Smooth muscle cell (in vitro differentiated cells): ENCODE results near the gene VMO1. TPM values are rescaled to one million over a fixed set of nuclear protein-coding genes. Genes with fewer than 3 reads are reported as not detected.

ENCODE experiments used
- DNase-seq: peaks from one replicate; lab custom pipeline; 2025; ENCODE audit not compliant: unreplicated experiment; lab: John Stamatoyannopoulos, UW
- H2AFZ ChIP-seq: fragments of 200-600 bp; sonication (generic); 2 replicates; pipeline ENCODE4 v1.6.0; 2016; ENCODE audit warnings: antibody characterized with exemption, low read depth, mild to moderate bottlenecking
- H3F3A ChIP-seq: fragments of 200-600 bp; sonication (generic); 2 replicates; pipeline ENCODE4 v1.6.0; 2017; ENCODE audit warnings: antibody characterized with exemption, low read depth
- H3K27ac ChIP-seq: fragments of 200-600 bp; sonication (generic); 2 replicates; pipeline ENCODE4 v1.5.1; 2016; ENCODE audit warnings: low read depth, mild to moderate bottlenecking
- H3K27me3 ChIP-seq: fragments of 200-600 bp; sonication (generic); 2 replicates; pipeline ENCODE4 v1.6.1; 2016; ENCODE audit warnings: low read depth, mild to moderate bottlenecking
- H3K36me3 ChIP-seq: fragments of 200-600 bp; sonication (generic); 2 replicates; pipeline ENCODE4 v1.5.1; 2016; ENCODE audit warnings: low read depth
- H3K4me1 ChIP-seq: fragments of 200-600 bp; sonication (generic); 2 replicates; pipeline ENCODE4 v1.5.1; 2016; ENCODE audit warnings: low read depth
- H3K4me2 ChIP-seq: fragments of 200-600 bp; sonication (generic); 2 replicates; pipeline ENCODE4 v1.6.0; 2016; ENCODE audit warnings: mild to moderate bottlenecking
- H3K4me3 ChIP-seq: fragments of 200-600 bp; sonication (generic); 2 replicates; pipeline ENCODE4 v1.5.1; 2016; ENCODE audit warnings: mild to moderate bottlenecking
- H3K79me2 ChIP-seq: fragments of 200-600 bp; sonication (generic); 2 replicates; pipeline ENCODE4 v1.6.0; 2016; ENCODE audit warnings: low read depth, mild to moderate bottlenecking
- H3K9ac ChIP-seq: fragments of 200-600 bp; sonication (generic); 2 replicates; pipeline ENCODE4 v1.6.0; 2016; ENCODE audit warnings: low read depth
- H3K9me3 ChIP-seq: fragments of 200-600 bp; sonication (generic); replicated peaks from 2 replicates; pipeline ENCODE4 v1.5.1; 2016; ENCODE audit warnings: low read depth
- H4K20me1 ChIP-seq: fragments of 200-600 bp; sonication (generic); 2 replicates; pipeline ENCODE4 v1.6.0; 2016; ENCODE audit warnings: low read depth
- CTCF ChIP-seq: fragments of 200-600 bp; sonication (generic); IDR thresholded peaks from 2 replicates; pipeline ENCODE4 v1.5.1; 2017; ENCODE audit warnings: borderline replicate concordance, mild to moderate bottlenecking, antibody characterized with exemption; ENCODE audit not compliant: insufficient read depth, poor library complexity, severe bottlenecking
- WGBS: methylation state at CpG from one replicate; pipeline ENCODE4 v1.1.7; 2016; ENCODE audit warnings: low lambda C conversion rate; 5-methylcytosine and 5-hydroxymethylcytosine counted together
- polyA plus RNA-seq: library from polyadenylated mRNA; unstranded; fragments of >200 nt; fragmentation: Nextera tagmentation; extraction: Ambion mirVana; gene quantifications from 2 replicates; pipeline ENCODE4 v1.2.1, GENCODE V29; 2016
- total RNA-seq: library from RNA; depleted of rRNA; stranded (reverse); fragments of >200 nt; gene quantifications from 2 replicates; pipeline ENCODE4 v1.2.3, GENCODE V29; 2014

VMO1 gene
- total and polyA plus RNA-seq, 2 experiments from 2014 or later, result 0.94 TPM; not detected in 1

- Histone ChIP-seq H3K9me3 (no peaks in the 10 kb centered on the region), H3K36me3 (no peaks in the 10 kb centered on the region), H4K20me1 (no peaks in the 10 kb centered on the region), H3K4me3 (peak overlapping the region; percentile 74), H3F3A (no peaks in the 10 kb centered on the region), H3K4me1 (peaks cover 18% of the 10 kb centered on the region), H3K9ac (no peak overlapping the region), H3K27ac (peak overlapping the region; percentile 84), H3K27me3 (no peaks in the 10 kb centered on the region), H3K4me2 (peak overlapping the region; percentile 92), H2AFZ (peak overlapping the region; percentile 87), H3K79me2 (no peaks in the 10 kb centered on the region)
- no peak for TF ChIP-seq CTCF
- 60% methylated on average over 7 of the region's 7 CpGs for WGBS
- DNase-seq, result no peak
Observed at GRCh38 chr17:4790705-4791088, 4.5 kb upstream of the VMO1 start.

DNA sequence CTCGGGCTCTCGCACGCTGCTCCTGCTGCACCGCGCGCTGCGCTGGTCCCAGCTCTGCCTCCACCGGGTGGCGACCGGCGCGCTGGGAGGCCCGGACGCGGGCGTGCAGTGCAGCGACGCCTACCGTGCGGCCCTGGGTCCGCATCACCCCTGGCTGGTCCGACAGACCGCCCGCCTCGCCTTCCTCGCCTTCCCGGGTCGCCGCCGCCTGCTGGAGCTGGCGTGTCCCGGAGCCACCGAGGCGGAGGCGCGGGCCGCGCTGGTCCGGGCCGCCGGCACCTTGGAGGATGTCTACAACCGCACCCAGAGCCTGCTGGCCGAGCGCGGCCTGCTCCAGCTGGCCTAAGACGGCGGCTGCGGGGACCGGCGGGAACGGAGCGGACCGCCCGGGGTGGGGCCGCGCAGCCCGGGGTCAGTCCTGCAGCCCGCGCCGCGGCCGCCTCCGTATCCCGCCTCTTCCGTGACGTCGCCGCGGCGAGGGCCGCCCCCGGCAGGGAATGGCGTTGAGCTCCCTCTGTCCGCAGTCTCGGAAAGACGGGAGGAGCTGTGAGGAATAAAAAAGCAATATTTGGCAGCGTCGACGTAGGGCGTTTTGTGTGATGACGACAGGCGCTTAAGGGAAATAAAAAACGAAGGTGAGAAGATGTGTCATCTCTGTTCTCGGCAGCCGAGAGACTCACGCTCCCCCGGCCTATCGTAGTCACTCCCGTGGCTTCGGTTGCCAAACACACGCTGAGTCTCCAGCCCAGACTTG, 4.0 kb upstream of the VMO1 start:
- H3K27ac ChIP-seq, result peak overlapping the region; percentile 84
- no peaks in the 10 kb centered on the region for H3K79me2 ChIP-seq
- H3K36me3 ChIP-seq, result no peaks in the 10 kb centered on the region
- TF ChIP-seq CTCF, result peak; percentile 60
- H3K4me3 ChIP-seq, result peak overlapping the region; percentile 74
- H3K4me2 ChIP-seq, result peak overlapping the region; percentile 92
- no peaks in the 10 kb centered on the region for H3K9me3 ChIP-seq
- H3F3A ChIP-seq, result no peaks in the 10 kb centered on the region
- DNase-seq, result peak; percentile 80
- H2AFZ ChIP-seq, result peak overlapping the region; percentile 87
- peak overlapping the region; percentile 71 for H3K9ac ChIP-seq
- H3K27me3 ChIP-seq, result no peaks in the 10 kb centered on the region
- peaks cover 18% of the 10 kb centered on the region for H3K4me1 ChIP-seq
- no peaks in the 10 kb centered on the region for H4K20me1 ChIP-seq
- under 1% methylated on average over 86 of the region's 91 CpGs for WGBS

DNA sequence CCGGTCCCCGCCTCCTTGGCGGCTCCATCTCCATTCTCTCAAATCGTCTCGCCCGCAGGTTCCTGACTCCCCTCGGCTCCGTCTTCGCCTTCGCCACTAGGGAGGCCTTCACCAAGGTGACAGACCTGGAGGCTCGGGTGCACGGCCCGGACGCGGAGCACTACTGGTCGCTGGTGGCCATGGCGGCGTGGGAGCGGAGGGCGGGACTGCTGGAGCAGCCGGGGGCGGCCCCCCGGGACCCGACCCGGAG, 3.5 kb upstream of the VMO1 start:
- Histone ChIP-seq H3K4me3 (peak overlapping the region; percentile 74), H3K9me3 (no peaks in the 10 kb centered on the region), H3K79me2 (no peaks in the 10 kb centered on the region), H3K27me3 (no peaks in the 10 kb centered on the region), H3K36me3 (no peaks in the 10 kb centered on the region), H4K20me1 (no peaks in the 10 kb centered on the region), H2AFZ (peak overlapping the region; percentile 87), H3K4me2 (peak overlapping the region; percentile 92), H3K9ac (peak overlapping the region; percentile 71), H3K27ac (peak overlapping the region; percentile 84), H3F3A (no peaks in the 10 kb centered on the region), H3K4me1 (peaks cover 18% of the 10 kb centered on the region)
- no peak for DNase-seq
- TF ChIP-seq CTCF, result no peak
- WGBS, result 0% methylated on average over 15 of the region's 25 CpGs
